NCI-H524 (cell line): ENCODE results near the gene SIRT4.

Source experiments
- DNase-seq, 2 experiments: peaks; one replicate each; lab custom pipeline; 2025; lab: John Stamatoyannopoulos, UW

SIRT4 gene

DNA sequence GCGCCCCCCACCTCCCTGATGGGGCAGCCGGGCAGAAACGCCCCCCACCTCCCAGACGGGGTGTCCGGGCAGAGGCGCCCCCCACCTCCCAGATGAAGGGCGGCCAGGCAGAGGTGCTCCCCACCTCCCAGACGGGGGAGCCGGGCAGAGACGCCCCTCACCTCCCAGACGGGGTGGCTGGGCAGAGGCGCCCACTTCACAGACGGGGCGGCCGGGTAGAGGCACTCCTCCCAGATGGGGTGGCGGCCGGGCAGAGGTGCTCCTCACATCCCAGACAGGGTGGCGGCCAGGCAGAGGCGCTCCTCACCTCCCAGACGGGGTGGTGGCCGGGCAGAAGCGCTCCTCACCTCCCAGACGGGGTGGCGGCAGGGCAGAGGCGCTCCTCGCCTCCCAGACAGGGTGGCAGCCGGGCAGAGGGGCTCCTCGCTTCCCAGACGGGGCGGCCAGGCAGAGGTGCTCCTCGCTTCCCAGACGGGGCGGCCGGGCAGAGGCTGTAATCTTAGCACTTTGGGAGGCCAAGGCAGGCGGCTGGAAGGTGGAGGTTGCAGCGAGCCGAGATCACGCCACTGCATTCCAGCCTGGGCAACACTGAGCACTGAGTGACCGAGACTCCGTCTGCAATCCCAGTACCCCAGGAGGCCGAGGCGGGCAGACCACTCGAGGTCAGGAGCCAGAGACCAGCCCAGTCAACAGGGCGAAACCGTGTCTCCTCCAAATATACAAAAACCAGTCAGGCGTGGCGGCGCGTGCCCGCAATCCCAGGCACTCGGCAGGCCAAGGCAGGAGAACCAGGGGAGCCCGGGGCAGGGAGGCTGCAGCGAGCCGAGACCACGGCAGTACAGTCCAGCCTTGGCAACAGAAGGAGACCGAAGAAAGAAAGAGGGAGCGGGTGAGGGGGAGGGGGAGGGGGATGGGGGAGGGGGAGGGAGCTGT lies 23.7 kb upstream of the SIRT4 start:
- DNase-seq, result no peak

GRCh38 chr12:120283318-120283717 lies 18.8 kb upstream of the SIRT4 start:
- no peak for DNase-seq

DNA sequence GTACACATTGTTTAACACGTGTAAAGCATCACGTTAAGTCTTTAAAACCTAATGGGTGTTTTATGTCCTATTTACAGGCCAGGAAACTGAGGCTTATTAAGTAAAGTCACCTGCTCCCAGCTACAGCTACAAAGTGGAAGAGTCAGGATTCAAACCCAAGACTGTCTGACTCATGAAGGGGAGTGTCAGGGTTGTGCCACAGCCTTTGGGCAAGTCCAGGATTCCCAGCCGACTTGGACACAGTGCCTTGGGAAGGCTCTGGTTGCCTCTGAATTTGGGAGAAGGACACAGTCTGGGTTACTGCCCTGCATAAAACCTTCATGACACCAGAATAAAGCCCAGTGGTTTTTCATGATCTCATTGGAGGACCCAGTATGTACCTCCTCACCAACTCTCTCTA lies 17.7 kb upstream of the SIRT4 start:
- DNase-seq, result no peak

- no peak for DNase-seq
Measured at GRCh38 chr12:120286768-120287490, 15.2 kb upstream of the SIRT4 start.

- DNase-seq, result no peak
Measured at GRCh38 chr12:120287491-120287890, 14.6 kb upstream of the SIRT4 start.

GRCh38 chr12:120290609-120291305 lies 11.4 kb upstream of the SIRT4 start:
- peak in 1 of 2 experiments; percentile 37 for DNase-seq

DNA sequence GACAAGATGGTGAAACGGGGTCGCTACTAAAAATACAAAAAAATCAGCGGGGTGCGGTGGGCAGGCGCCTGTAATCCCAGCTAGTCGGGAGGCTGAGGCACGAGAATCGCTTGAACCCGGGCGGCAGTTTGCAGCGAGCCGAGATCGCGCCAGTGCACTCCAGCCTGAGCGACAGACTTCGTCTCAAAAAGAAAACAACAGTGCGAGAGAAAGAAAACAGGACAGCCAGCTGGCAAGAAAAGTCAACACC lies 9.8 kb upstream of the SIRT4 start:
- DNase-seq, result no peak

DNA sequence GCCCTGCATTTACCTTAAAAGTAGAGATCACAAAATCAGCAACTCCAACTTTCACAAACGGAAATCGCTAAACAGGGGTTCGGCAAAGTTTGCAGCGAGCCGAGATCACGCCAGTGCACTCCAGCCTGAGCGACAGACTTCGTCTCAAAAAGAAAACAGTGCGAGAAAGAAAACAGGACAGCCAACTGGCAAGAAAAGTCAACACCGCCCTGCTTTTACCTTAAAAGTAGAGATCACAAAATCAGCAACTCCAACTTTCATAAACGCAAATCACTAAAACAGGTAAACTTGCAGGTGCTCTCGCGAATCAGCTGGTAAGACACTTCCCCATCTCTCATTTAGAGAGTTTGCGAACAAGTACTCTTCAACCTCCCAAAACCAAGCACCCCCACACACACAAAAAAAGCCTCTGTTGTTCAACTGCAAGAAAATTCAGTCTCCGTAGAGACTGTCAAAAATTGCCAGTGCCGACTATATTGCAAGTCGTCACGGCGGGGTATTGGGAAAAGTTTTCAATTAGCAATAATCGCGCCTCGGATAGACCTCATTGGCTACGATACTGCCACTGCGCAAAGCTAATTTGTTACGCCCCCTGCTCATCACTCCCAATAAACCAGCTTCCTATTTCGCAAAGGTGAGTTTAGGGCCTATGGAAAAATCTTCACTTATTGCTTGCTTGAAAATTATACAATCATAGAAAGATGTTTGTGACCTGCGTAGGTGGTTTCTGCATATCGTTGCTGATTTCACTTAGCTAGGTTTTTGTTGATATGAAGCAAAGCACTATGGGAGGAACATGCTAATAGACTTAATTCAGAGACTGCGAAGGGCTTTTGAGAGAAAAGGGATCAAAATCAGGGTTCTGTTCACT lies 9.2 kb upstream of the SIRT4 start, which contains the start of gene RNU4-1:
TSS of gene RNU4-1 (minus strand) at position 577 of the 871 bp plus-strand sequence.
- peak; percentile 88 to 94 for DNase-seq

- peak in 1 of 2 experiments; percentile 6 for DNase-seq
Measured at GRCh38 chr12:120314220-120314619, 12.1 kb downstream of the SIRT4 start.

GRCh38 chr12:120316798-120317223 lies 14.7 kb downstream of the SIRT4 start:
- no peak for DNase-seq

DNA sequence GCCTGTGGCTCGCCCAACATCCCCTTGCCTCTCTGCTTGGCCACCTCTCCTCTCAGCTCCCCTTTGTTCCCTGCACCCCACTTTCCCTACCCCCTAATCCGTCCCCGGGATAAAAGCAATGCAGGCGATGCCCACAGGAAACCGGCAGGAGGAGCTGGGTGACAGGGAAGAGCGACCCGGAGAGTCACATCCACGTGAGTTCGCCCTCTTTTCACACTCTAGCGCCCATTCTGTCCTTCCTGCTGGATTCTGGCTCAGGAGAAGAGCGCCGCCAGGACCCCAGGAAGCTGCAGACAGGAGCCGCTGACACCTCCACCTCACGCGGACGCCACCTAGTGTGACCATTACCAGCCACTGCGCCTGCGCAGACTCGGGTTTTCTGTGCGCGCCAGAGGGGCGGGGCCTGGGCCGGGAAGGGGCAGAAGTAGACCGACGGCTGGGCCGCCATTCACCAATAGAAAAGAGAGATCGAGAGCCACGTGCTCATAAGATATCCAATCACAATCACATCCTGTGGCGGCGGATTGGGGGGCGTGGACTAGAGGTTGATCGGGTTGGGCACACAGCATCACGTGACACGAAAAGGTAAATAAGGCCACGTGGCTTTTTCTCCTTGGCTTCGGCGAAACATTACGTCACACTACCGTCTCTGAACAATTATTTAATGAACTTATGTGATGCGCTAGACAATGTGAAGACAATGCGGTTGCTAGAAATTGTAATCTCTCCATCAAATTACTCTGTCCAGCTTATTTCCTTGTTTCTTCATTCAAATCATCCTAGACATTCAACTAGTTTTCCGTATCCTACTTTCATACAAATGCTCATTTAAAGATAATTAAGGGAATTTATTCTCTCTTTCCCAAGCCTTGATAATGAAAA lies 15.3 kb downstream of the SIRT4 start:
- DNase-seq, result peak; percentile 99

DNA sequence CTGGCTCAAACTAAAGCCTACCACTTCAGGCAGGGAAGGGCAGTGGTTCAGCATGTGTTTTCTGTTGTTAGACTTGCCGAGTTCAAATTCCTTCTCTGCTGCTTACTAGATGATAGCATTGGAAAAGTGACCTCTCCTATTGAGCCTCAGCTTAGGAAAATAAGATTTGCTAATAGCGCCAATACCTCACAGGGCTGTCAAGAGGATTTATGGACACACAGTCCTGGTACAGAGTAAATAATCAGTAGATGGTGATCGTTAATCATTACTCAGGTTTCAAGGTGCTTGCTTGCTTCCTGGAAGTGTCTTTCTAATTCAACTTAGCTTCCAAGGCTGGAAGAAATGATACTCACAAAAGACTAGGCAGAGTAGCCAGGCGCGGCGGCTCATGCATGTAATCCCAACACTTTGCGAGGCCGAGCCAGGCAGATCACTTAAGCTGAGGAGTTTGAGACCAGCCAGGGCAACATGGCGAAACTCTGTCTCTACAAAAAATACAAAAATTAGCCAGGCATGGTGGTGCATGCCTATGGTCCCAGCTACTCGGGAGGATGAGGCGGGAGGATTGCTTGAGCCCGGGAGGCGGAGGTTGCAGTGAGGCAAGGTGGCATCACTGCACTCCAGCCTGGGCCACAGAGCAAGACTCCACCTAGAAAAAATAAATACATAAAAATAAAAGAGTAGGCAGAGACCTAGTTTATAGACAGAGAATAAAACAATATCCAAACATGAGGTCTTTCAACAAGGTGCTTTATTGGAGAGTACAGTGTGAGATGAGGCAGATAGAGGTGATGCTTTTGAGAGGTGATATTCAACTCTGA lies 19.5 kb downstream of the SIRT4 start:
- no peak for DNase-seq

GRCh38 chr12:120323772-120324171 lies 21.7 kb downstream of the SIRT4 start:
- no peak for DNase-seq

DNA sequence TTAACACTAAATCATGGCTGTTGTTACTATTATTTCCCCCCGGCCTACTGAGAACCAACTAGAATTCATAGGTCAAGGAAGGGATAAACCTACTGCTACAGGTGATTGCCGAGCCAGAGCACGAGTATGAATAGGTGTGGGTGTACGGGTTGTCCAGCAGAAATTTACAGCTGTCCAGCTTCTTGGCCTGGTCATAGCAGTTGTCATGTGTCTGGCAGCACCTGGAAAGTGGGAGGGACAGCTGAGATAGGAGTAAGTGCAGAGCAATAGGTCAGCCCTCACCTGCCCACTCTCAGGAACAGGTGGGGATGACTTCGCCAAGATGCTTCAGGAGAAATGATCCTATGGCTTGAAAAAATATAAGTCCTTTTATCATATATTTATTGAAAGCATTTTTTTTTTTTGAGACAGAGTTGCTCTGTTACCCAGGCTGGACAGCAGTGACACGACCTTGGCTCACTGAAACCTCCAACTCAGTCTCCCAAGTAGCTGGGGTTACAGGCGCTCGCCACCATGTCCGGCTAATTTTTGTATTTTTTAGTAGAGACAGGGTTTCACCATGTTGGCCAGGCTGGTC lies 22.8 kb downstream of the SIRT4 start:
- DNase-seq, result no peak

DNA sequence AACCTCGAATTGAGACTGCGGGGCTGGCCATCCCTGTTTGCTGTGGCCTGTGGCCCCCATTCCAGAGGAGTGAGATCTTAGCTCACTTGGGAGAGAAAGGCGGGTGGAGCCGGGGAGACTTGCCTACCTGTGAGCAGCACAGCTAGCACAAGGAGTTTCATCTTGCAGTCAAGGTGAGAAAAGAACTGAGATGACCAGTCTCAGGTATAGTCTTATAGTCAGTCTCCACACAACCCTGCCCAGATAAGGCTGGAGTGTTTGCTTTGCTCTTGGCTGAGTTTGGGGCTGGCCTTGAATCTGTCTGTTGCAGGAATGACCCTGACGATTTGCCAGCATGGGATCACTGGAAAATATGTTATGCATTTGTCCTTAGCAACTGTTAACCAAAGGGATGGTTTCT lies 25.5 kb downstream of the SIRT4 start, which contains the start of gene PLA2G1B:
TSS of gene PLA2G1B (minus strand) at position 187 of the 400 bp plus-strand sequence. CDS start at position 161, 26 bp downstream.
- DNase-seq, result no peak

- no peak for DNase-seq
Measured at GRCh38 chr12:120328228-120328627, 26.1 kb downstream of the SIRT4 start.

DNA sequence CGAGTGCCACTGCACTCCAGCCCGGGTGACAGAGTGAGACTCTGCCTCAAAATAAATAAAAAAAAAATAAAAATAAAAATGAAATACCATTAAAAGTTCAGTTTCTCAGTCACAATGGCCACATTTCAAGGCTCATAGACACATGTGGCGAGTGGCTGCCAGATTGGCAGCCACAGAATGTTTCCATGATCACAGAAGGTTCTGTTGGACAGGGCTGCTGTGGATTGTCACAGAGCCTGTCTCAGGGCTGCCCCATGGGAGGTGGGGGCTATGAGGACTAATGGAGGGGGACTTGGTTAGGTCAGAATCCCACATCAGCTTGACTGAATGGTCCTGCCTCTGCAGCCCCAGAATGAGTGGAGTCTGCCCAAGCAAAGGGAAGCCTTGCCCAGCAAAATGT lies 29.3 kb downstream of the SIRT4 start:
- DNase-seq, result no peak

GRCh38 chr12:120332041-120332440 lies 29.9 kb downstream of the SIRT4 start:
- DNase-seq, result no peak

DNA sequence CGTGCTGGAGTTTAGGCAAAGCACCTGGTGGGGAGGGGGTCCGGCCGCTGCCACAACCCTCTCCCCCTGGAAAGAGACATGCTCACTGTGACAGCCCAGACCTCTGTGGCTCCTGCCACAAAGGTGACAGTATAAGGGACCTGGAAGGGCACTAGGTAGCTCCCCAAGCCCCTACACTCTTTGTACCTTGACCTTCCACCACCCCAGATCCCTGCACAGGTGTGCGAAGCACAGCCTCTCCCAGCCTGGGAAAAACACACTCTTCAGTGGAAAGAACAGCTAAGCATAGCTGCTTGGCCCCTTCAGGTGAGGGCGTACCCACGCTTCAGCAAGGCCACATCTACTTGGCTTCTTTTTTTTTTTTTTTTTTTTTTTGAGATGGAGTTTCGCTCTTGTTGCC lies 30.4 kb downstream of the SIRT4 start:
- no peak for DNase-seq
